HG03439 (cell line): ENCODE data around the gene CD226.
"Not testable (repeated sequence)": the region's sequence is repeated elsewhere in the genome, so short reads cannot be mapped to it uniquely, and the experiment has no call there.

ENCODE experiments used
- ATAC-seq: cut with Tn5 transposase; IDR thresholded peaks from one replicate; pipeline ENCODE4 v1.9.1; 2021; ENCODE audit warnings: mild to moderate bottlenecking, moderate library complexity; ENCODE audit not compliant: unreplicated experiment

Gene CD226

GRCh38 chr18:69876490-69876889 is 71.2 kb downstream of the CD226 start:
- ATAC-seq, result no peak

- no peak for ATAC-seq
These were observed 73.6 kb downstream of the CD226 start for GRCh38 chr18:69874058-69874457.

- ATAC-seq, result no peak
These were observed 75.0 kb downstream of the CD226 start for GRCh38 chr18:69872661-69873060.

- ATAC-seq, result no peak
These were observed 76.3 kb downstream of the CD226 start for GRCh38 chr18:69871363-69871762.

GRCh38 chr18:69870736-69871135 is 76.9 kb downstream of the CD226 start:
- ATAC-seq, result no peak

GRCh38 chr18:69866212-69866611 is 81.5 kb downstream of the CD226 start:
- ATAC-seq, result no peak

- no peak for ATAC-seq
These were observed 81.9 kb downstream of the CD226 start for GRCh38 chr18:69865776-69866175.

GRCh38 chr18:69864802-69865201 is 82.9 kb downstream of the CD226 start:
- ATAC-seq, result peak; percentile 77

- ATAC-seq, result no peak
These were observed 88.8 kb downstream of the CD226 start for GRCh38 chr18:69858897-69859296.

- ATAC-seq, result no peak
These were observed 93.2 kb downstream of the CD226 start for GRCh38 chr18:69854455-69854854.

GRCh38 chr18:69853051-69853450 is 94.6 kb downstream of the CD226 start:
- ATAC-seq, result no peak

- ATAC-seq, result no peak
These were observed 101.8 kb downstream of the CD226 start for GRCh38 chr18:69845593-69846506.

GRCh38 chr18:69844656-69845055 is 103.0 kb downstream of the CD226 start:
- ATAC-seq, result no peak

- ATAC-seq, result no peak
These were observed 104.7 kb downstream of the CD226 start for GRCh38 chr18:69843015-69843414.

GRCh38 chr18:69841117-69841516 is 106.6 kb downstream of the CD226 start:
- no peak for ATAC-seq

GRCh38 chr18:69840445-69840844 is 107.2 kb downstream of the CD226 start:
- ATAC-seq, result no peak

- no peak for ATAC-seq
These were observed 107.7 kb downstream of the CD226 start for GRCh38 chr18:69840001-69840400.

GRCh38 chr18:69839497-69839896 is 108.2 kb downstream of the CD226 start:
- no peak for ATAC-seq

- no peak for ATAC-seq
These were observed 108.9 kb downstream of the CD226 start for GRCh38 chr18:69838620-69839411.

- ATAC-seq, result no peak
These were observed 109.7 kb downstream of the CD226 start for GRCh38 chr18:69838003-69838402.

GRCh38 chr18:69834980-69835379 is 112.7 kb downstream of the CD226 start:
- not testable (repeated sequence) for ATAC-seq

- no peak for ATAC-seq
These were observed 117.5 kb downstream of the CD226 start for GRCh38 chr18:69830189-69830588.
